ENCODE results near the gene PLLP. TPM values are rescaled to one million over a fixed set of nuclear protein-coding genes. Genes with fewer than 3 reads are reported as not detected.

Gene PLLP
- total RNA-seq, result 0.02 TPM in 1 of 3 replicates, not detected in the others
- long read RNA-seq, result 0 reads

GRCh38 chr16:57284209-57284951, at the start of gene PLLP:
PLLP (minus strand) TSS chr16:57284672; CDS start chr16:57284540, 132 bp downstream.
- H3K4me3 Mint-ChIP-seq (ENCODE audit: unreplicated experiment), result peak within 1 kb of the TSS; percentile 64
- no peaks in the 10 kb centered on the region for H3K9me3 Mint-ChIP-seq (ENCODE audit: low read depth)
- H3K36me3 Mint-ChIP-seq (ENCODE audit: low read depth), result no peaks in the 10 kb centered on the region
- TF ChIP-seq CTCF (IDR thresholded peaks at IDR 0.05), result peak; percentile 17
- no peak for DNase-seq (ENCODE audit: low spot score)
- peaks cover 4% of the 10 kb centered on the region for H3K4me1 Mint-ChIP-seq (ENCODE audit: low read depth)
- peak within 1 kb of the TSS; percentile 8 for H3K27ac Mint-ChIP-seq (ENCODE audit: unreplicated experiment)
- H3K27me3 Mint-ChIP-seq (ENCODE audit: low read depth), result peaks cover 11% of the 10 kb centered on the region

- peaks cover 6% of the 10 kb centered on the region for H3K36me3 Mint-ChIP-seq (ENCODE audit: low read depth)
- H3K27ac Mint-ChIP-seq (ENCODE audit: unreplicated experiment), result no peak overlapping the region
- H3K9me3 Mint-ChIP-seq (ENCODE audit: low read depth), result peaks cover 4% of the 10 kb centered on the region
- no peak for DNase-seq (ENCODE audit: low spot score)
- peaks cover 19% of the 10 kb centered on the region for H3K4me1 Mint-ChIP-seq (ENCODE audit: low read depth)
- H3K4me3 Mint-ChIP-seq (ENCODE audit: unreplicated experiment), result no peak overlapping the region
- peaks cover 29% of the 10 kb centered on the region for H3K27me3 Mint-ChIP-seq (ENCODE audit: low read depth)
- TF ChIP-seq CTCF (IDR thresholded peaks at IDR 0.05), result no peak
Measured at GRCh38 chr16:57333402-57333801, 48.9 kb upstream of the PLLP start.

- Mint-ChIP-seq H3K4me3 (ENCODE audit: unreplicated experiment) (no peak overlapping the region), H3K4me1 (ENCODE audit: low read depth) (peaks cover 19% of the 10 kb centered on the region), H3K27ac (ENCODE audit: unreplicated experiment) (no peak overlapping the region), H3K9me3 (ENCODE audit: low read depth) (peaks cover 4% of the 10 kb centered on the region), H3K27me3 (ENCODE audit: low read depth) (peaks cover 28% of the 10 kb centered on the region), H3K36me3 (ENCODE audit: low read depth) (peaks cover 6% of the 10 kb centered on the region)
- TF ChIP-seq CTCF (IDR thresholded peaks at IDR 0.05), result no peak
- DNase-seq (ENCODE audit: low spot score), result no peak
Measured at GRCh38 chr16:57331355-57331754, 46.9 kb upstream of the PLLP start.

GRCh38 chr16:57329718-57330327, 45.4 kb upstream of the PLLP start:
- Mint-ChIP-seq H3K9me3 (ENCODE audit: low read depth) (peaks cover 8% of the 10 kb centered on the region), H3K27ac (ENCODE audit: unreplicated experiment) (peak overlapping the region; percentile 41), H3K4me1 (ENCODE audit: low read depth) (peaks cover 19% of the 10 kb centered on the region), H3K36me3 (ENCODE audit: low read depth) (peaks cover 6% of the 10 kb centered on the region), H3K4me3 (ENCODE audit: unreplicated experiment) (no peak overlapping the region), H3K27me3 (ENCODE audit: low read depth) (peaks cover 18% of the 10 kb centered on the region)
- no peak for DNase-seq (ENCODE audit: low spot score)
- no peak for TF ChIP-seq CTCF (IDR thresholded peaks at IDR 0.05)

- Mint-ChIP-seq H3K4me3 (ENCODE audit: unreplicated experiment) (no peak overlapping the region), H3K4me1 (ENCODE audit: low read depth) (peaks cover 15% of the 10 kb centered on the region), H3K27ac (ENCODE audit: unreplicated experiment) (no peak overlapping the region), H3K36me3 (ENCODE audit: low read depth) (no peaks in the 10 kb centered on the region), H3K27me3 (ENCODE audit: low read depth) (peaks cover 2% of the 10 kb centered on the region), H3K9me3 (ENCODE audit: low read depth) (peaks cover 4% of the 10 kb centered on the region)
- no peak for DNase-seq (ENCODE audit: low spot score)
- TF ChIP-seq CTCF (IDR thresholded peaks at IDR 0.05), result no peak
Measured at GRCh38 chr16:57325458-57325857, 41.0 kb upstream of the PLLP start.
